GM19455 (cell line): Measurements from ENCODE around the gene TXNRD2.

Experiments
- ATAC-seq: cut with Tn5 transposase; IDR thresholded peaks from one replicate; pipeline ENCODE4 v1.9.1; 2021; ENCODE audit not compliant: unreplicated experiment

TXNRD2 gene

DNA sequence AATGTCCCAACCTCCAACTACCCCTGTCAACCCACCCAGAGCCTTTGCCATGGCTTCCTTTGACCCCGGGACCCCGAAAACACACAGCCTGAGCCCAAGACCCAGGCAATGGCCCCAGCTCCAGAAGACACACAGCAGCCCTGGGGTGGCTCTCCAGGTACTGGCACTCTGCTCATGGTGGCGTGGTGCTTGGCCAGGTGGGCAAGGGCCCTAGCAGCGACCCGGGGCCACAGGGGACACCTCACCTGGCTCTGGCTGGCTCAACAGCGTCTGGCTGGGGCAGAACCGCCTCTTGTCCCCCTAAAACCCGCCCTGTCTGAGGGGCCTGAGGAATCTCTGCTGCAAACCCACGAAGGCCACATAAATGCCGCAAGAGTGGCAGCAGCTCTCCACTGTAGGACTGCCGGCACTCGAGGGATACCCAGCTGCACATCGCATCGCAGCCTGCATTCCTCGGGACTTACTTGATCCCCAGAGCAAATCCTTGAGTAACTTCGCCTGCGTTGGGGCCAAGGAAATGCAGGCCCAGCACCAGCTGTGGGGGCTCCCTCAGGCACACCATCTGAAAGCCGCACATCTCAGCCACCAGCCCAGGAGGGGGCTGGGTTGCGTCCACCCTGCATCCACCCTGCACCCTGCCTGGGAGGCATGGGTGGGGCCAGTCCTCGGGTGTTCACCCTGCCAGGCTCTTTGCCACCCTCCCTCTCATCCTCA lies 63.8 kb downstream of the TXNRD2 start:
- no peak for ATAC-seq

DNA sequence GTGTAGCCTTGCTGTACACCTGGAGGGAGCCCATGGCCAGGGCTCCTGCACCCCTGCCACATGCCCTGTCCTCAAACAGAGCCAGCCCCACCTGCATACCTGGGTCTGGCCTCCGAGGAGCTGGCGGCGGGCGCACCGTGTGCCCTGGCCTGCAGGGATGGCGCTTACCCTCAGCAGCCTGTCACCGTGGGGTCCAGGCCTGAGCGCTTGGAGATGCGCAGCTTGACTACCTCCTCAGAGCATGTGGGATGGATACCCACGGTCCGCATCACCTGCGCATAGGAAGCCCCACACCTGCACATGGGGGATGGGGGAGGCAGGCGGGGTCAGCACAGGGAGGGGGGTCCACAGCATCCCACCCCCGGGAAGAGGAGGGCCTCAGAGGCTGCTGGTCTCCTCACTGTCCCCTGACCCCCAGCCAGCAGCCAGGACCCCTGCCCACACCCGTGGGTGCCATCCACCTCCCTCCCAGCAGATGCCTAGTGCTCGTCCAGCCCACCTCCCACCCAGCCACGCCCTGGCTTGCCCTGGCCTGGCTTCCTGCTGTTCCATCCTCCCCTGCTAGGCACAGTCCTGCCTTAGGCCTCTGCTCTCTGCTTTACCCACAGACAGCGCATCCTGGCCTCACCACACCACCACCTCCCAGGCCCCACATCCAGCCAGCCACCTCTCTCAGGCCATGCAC lies 64.5 kb downstream of the TXNRD2 start:
- no peak for ATAC-seq

DNA sequence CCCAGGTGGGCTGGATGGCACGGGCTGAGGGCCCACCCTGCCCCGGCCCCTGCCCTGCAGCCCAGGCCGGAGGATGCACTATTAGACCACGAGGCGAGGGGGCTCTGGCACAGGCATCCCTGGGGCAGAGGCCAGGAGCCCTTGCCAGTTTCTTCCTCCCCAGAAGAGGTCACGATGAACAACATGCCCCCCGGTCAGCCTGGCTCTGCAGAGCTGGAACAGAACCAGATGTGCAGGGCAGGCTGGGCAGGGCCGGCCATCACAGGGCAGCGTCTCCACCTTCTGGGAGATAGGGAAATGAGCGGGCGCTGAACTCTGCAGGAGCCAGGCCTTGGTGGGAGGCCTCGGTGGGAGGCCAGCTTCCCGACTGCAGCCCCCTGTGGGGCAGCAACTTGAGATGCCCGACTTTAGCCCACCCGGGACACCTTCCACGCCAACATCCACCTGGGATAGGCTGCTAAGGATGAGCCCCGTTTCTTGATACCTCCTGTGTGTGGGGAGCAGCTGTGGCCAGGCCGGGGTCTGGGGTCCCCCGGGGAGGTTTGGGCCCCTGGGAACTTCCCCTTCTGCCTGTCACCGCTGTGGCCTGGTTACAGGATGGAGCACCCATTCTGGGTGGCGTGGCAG lies 65.2 kb downstream of the TXNRD2 start:
- ATAC-seq, result no peak

DNA sequence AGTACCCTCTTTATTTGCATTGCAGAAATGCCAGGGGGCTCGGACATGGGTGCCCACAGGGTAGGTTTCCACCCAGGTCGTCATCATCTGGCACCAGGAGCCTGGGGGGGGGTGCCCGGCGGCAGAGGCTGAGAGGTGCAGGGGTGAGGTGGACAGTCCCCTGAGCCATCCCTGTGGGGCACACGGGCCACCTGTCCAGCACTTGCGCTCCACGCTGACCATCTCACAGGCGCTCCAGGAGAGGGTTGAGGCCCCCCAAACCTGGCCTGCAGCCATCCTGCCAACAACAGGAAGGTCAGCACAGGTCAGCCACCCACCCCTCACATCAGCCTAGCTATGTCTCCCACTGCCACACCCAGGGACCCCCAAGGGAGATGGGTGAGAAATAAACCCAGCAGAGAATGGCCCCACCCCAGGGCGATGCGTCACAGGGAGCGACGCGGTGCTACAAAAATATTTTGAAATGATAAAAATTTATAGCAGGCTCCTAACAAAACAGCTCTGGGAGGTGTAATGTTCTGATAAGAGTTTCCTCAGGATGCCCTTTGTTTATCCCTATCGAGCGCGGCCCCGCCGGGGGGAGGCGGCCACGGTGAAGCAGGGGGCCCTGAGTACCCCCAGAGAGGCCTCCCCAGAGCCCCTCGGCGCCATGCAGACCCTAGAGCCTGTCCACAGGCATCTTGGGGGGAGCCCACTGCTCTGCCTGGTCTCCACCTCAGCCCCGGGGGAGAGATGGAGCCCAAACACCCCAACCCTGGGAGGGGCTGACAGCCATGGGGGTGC lies 65.9 kb downstream of the TXNRD2 start:
- no peak for ATAC-seq

DNA sequence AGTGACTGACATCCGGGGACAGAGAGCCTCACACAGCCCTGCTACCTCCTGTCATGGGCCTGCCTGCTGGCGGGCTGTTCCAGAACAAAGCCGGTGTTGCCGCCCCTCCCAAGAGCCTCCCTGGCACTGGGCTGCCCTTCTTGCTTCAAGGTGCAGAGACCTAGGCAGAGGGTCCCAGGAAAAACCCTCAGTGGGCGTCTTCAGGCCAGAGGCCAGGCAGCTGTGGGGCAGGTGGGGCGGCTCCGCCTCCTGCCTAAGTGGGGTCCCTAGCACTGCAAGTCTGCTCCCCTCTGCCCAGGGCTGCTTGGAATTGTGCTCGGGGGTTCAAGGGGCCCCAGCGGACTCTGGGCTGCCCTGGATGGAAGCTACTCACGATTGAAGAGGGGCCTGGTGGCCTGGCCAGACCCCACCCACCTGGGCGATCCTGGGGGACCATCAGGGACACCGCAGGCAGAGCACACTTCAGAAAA lies 66.5 kb downstream of the TXNRD2 start:
- ATAC-seq, result no peak

DNA sequence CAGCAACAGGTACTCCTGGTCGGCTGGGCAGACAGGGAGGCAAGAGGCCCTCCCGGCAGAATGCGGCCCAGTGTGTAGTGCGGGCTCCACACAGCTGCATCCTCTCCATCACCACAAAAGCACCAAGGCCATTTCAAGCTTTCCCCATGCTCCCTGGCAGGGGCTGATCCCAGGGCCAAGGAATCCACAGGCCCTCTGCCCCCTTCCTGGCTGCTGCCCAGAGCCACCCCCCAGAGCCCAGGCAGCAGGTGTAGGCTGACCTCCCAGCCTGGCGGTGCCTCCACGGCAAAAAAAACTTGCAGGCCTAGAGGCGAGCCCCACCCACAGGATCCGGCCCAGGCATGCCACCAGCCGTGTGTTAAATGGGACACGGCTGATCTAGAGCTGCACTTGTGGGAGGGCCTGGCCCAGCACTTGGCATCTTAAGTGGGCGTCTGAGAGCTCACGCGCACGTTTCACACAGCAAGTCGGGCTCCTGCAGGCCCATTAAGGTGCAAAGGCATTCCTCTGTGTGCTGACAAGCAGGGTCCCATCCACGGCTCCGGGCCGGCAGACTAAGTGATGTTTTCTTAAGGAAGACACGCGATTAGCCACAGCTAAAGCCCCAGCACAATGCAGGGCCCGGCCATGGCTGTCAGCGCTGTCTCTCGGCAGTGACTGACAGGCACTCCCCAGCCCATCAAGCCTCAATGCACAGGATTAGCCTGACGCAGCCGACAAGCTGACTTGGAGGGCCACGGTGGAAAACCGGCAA lies 67.1 kb downstream of the TXNRD2 start:
- ATAC-seq, result no peak

DNA sequence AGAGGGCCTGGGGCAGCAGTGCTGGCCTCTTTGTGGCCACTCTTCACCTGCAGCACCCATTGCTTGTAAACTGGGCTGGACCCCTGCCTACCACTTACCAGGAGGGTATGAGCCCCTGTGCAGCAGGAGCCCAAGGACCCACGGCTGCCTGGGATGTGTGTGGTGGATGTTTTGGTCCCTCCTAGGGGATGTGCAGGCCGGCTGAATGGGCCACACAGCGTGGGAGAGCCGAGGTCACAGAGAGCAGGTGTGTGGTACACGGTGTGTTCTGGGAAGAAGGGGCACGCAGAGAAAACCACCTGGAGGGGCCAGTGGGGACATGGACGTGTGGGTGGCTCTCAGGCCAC lies 67.7 kb downstream of the TXNRD2 start:
- ATAC-seq, result no peak

DNA sequence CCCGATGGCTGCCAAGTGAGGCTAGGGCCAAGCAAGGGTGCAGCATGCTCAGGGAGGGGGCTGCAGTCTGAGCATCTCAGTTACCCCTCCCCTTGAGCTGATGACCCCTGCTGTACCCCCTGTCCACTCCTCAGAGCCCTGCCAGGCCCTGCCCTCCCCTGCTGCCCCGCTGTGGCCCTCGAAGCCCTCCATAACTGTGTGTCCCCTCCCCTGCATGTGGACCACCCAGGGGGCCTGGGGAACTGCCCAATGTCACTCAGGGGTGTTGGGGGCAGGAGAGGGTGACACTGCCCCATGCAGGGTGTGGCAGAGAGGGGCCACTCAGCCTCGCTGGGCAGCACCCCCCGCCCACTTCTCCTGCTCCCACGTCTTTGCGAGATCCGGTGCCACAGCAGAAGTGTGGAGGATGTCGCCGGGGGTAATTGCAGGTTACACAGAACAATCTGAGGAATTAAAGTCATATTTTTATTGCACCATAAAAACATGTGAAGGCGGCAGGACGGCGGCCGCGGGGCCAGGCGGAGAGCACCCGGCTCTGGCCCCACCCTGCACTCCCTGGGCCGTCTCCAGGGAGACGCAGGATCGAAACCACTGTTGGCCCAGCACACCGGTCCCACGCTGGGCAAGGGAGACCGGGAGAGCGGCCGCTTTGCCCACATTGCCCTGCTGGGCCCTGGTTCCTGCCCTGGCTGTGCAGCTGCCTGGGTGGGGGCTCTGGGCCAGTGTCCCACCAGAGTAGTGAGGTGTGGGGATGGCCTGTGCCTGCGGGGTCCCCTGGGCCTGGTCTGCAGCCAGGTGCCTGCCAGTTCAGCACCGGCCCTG lies 68.3 kb downstream of the TXNRD2 start:
- no peak for ATAC-seq

DNA sequence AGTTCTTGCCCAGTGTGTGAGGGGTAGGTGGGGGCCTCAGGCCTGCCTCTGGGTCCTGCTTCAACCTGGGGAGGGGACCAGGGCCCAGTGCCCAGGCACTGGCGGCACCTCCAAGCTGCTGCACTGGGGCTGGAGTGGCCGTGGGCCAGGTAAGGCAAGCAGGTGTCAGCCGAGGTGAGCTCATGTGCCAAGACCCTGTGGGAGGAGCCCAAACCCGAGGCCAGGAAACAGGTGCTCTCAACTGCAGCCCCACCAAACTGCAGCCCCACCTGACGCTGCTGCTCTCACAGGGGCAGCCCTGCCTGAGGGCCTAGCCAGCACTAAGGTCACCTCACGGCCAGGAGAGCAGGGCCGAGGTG lies 68.9 kb downstream of the TXNRD2 start:
- ATAC-seq, result no peak

DNA sequence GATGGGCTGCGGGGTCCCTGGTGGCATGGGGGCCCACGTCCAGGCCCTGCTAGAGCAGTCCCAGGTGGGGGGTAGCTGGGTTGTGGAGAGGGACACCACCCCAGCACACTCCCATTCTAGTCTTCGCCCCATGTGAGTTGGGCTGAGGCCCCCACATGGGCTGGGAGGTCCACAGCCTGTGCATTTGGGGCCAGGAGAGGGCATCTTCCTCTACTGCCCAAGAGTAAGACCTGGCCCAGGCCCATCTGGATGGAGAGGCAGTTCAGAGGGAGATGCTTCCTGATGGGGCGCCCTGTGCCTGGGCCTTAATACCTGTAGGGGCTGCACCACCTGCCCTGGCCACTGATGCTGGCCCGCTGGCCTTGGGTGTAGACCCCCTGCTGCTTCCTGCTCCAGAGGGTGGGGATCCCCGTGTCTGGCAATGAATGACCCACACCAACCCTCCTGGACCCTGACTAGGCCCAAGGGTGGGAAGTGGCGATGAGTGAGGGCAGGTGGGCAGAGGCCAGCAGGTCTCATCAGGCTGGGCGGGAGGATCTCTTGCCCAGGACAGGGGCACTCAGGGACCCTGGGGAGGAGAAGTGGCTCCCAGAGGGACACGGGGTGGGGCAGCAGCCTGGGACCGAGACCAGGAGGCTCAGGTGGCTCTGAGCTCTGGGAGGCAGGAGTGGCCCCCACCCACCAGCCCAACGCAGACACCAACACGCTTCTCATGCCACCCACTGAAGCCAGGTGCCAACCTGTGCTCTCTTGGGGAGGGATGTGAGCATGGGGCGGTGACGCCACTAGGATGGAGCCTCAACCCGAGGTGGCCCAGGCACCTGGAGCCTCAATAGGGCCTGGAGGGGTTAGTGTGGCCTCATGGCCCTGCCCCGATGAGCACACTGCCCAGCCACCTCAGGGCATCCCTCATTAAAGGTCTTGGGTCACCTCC lies 69.5 kb downstream of the TXNRD2 start:
- no peak for ATAC-seq

DNA sequence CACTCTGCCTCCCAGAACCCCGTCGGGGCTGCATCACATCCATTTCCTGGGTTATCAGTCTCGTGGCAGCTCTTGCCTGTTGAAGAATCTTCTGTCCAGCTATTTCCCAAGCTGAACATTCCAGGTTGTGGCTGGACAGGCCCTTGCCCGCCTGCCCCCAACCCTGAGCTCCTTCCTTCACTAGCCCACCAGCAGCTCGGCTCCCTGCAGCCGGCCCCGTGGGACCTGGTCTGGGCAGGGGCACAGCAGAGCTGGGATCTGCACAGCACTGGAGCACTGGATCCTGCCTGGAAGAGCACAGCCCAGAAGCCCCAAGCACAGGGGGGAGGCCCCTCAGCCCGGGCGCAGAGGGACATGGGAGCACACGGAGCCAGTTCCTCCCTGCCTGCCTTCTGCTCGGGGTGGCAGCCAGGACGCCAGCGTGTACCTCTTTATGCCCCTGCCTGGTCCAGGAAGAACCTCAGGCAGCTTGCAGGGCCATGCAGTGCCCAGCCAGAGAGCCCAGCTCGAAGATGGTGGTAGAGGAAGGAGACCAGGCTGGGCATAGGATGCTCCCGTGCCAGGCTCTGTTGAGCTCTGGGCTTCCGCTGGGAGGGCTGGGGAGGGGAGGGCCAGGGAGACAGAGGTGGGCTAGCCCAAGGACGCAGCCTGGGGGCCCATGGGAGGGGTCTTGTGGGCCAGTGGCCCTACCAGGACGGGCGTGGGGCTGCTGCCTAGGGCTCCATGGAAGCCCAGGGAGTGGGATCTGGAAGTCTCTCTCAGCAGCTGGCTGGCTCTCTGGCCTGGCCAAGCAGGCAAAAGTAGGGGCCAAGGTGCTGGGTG lies 70.4 kb downstream of the TXNRD2 start:
- no peak for ATAC-seq

DNA sequence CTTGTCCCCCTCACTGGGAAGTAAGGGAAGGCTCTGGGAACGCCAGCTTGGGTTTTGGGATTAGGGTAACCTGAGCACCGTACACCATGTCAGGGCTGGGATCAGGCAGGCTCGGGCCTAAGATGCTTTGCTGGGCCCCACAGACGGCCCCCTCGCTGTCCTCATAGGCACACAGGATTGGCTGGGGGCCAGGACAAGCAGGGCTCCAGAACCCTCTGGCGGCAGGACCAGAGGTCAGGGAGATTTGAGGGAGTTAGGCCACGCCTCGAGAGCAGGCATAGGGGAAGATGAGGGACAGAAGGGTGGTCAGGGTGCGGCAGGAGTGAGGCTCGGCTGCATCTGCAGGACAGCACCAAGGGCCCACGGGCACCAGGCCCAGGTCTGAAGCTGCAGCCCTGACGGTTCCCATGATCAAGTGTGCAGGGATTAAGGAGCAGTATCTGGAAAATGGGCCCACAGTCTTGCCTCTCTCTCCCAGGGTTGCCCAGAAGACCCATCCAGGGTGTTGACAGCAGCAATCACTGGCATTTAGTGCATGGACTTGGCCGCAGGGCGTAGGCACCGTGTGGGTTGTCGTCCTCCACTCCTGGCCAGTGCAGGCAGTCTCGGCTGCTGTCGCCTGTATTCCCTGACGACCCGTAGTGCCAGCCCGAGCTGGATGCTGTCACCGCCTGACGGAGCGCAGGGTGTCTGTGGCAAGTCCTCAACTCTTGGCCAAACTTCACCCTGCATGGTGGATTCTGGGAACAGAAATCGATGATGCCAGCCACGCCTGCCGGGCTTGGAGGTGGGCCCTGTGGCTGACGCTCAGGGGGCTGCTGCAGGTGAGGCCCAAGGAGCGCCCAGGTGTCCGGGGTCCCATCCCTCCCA lies 71.2 kb downstream of the TXNRD2 start:
- ATAC-seq, result no peak

DNA sequence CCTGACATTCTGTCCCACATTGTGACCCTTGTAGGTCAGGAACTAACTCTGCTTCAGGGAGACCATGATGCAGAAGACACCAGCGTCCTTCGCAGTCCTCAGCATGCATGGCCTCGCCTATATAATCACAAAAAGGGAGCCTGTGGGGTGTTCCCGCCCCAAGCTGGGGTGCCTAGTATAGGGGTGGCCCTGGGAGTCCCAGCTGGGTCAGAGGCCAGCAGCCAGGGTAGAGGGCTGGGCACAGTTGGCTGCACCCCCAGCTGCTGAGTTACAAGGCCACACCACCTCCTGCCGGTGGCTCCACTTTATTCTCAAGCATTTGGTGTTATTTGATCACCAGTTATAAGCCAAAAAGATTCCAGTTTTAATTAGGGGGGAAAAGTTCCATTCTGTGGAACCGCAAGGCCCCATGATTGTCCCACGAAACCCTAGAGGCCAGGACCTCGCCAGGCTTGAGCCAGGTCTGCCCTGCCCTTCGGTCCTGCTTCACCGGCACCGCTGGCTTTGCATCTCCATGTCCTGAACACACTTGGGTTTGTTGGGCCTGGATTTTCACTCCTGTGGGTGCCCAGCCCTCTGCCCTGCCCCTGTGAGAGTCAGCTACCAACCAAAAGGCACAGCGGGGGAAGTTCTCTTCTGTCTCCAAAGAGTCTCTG lies 72.0 kb downstream of the TXNRD2 start:
- no peak for ATAC-seq

DNA sequence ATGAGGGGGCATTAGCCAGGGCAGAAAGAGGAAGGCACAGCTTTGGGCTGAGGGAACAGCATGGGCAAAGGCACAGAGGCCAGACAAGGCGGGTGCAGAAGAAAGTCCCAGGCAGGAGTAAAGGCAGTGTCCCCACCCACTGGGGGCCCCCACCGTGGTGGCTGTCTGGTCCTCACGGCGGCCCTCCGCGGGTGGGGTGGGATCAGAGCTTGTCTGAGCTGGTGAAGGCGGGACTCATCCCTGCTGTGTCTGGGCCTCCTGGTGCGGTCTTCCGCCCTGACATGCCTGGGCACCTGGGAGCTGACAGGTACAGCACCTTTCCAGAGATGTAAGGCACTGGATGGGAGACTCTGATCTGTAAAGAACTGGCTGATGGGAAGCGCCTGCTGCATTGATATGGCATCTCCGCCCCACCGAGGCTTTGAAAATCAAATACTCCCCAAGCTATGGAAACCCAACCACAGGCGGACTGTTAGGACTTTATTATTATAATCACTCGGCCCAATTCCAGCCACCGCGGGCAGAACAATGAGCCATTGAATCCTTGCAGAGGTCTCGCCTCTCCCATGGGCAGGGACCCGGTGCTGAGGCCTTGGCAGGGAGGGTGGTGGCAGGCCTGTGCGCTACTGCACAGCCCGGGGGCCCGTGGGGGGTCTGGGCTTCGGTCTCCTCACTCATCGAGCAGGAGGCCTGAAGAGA lies 72.7 kb downstream of the TXNRD2 start:
- ATAC-seq, result no peak

DNA sequence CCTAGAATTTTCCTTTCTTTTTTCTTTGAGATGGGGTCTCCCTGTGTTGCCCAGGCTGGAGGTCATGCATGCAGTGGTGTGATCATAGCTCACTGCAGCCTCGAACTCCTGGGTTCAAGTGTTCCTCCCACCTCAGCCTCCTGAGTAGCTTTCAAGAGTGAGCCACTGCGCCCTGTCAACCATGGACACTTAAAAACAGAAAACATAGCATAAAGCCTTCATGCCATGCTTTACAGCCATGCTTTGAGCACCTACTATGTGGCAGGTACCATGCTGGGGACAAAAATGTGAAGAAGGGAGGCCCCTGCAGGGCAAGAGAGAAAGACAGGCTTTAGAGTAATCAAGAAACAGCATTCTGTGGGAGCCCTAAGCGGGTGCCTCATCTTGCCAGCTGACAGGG lies 73.3 kb downstream of the TXNRD2 start:
- ATAC-seq, result no peak

DNA sequence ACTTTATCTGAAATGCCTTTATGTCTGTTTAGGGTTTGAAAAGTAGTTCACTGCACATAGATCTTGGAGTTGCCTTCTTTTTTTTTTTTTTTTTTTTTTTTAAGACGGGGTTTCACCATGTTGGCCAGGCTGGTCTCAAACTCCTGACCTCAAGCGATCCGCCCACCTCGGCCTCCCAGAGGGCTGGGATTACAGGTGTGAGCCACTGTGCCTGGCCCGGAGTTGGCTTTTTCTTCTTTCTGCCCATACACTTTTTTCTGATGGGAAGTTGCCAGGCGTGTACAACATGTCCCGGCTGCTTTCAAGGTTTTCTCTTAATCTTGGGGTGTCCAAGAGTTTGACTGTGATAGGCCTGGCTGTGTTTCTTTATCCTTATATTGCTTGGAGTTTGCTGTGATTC lies 74.0 kb downstream of the TXNRD2 start:
- no peak for ATAC-seq
